KMS-11 (cell line): ENCODE measurements around the gene ATP13A1.

Source experiments
- H2AFZ ChIP-seq: fragments of 200-600 bp; sonication (generic); 2 replicates; pipeline ENCODE4 v1.6.1; 2016; ENCODE audit warnings: antibody characterized with exemption, mixed run types, low read depth
- H3K27ac ChIP-seq: fragments of 200-600 bp; sonication (generic); 2 replicates; pipeline ENCODE4 v1.6.1; 2016; ENCODE audit warnings: mild to moderate bottlenecking, mixed run types
- H3K27me3 ChIP-seq: fragments of 200-600 bp; sonication (generic); 2 replicates; pipeline ENCODE4 v1.6.1; 2017; ENCODE audit warnings: mild to moderate bottlenecking, low read depth, mixed run types, moderate library complexity; ENCODE audit not compliant: insufficient read depth
- H3K36me3 ChIP-seq: fragments of 200-600 bp; sonication (generic); 2 replicates; pipeline ENCODE4 v1.6.1; 2017; ENCODE audit warnings: mild to moderate bottlenecking, mixed run types; ENCODE audit not compliant: insufficient read depth
- H3K4me1 ChIP-seq: fragments of 200-600 bp; sonication (generic); 2 replicates; pipeline ENCODE4 v1.6.1; 2016; ENCODE audit warnings: mild to moderate bottlenecking, low read depth, mixed run types; ENCODE audit not compliant: poor library complexity, severe bottlenecking
- H3K4me2 ChIP-seq: fragments of 200-600 bp; sonication (generic); 2 replicates; pipeline ENCODE4 v1.7.0; 2016; ENCODE audit warnings: mild to moderate bottlenecking, mixed run types
- H3K4me3 ChIP-seq: fragments of 200-600 bp; sonication (generic); IDR thresholded peaks from 2 replicates; pipeline ENCODE4 v1.6.1; 2017; ENCODE audit warnings: low read depth, low read length, mixed read lengths; ENCODE audit not compliant: insufficient read depth
- H3K79me2 ChIP-seq: fragments of 200-600 bp; sonication (generic); 2 replicates; pipeline ENCODE4 v1.6.1; 2016; ENCODE audit warnings: low read depth, mixed run types; ENCODE audit not compliant: insufficient read depth
- H3K9ac ChIP-seq: fragments of 200-600 bp; sonication (generic); 2 replicates; pipeline ENCODE4 v1.6.1; 2016; ENCODE audit warnings: mild to moderate bottlenecking, mixed run types
- H4K20me1 ChIP-seq: fragments of 200-600 bp; sonication (generic); 2 replicates; pipeline ENCODE4 v1.6.1; 2016; ENCODE audit warnings: mild to moderate bottlenecking, mixed run types; ENCODE audit not compliant: insufficient read depth
- CTCF ChIP-seq: fragments of 200-600 bp; sonication (generic); conservative IDR thresholded peaks from 2 replicates; pipeline ENCODE4 v1.6.1; 2017; ENCODE audit warnings: low read depth, mild to moderate bottlenecking, antibody characterized with exemption, low read length, moderate library complexity, mixed read lengths

Gene ATP13A1

GRCh38 chr19:19631346-19631745 lies 32.1 kb downstream of the ATP13A1 start:
- Histone ChIP-seq H3K4me3 (no peak overlapping the region), H3K4me1 (no peaks in the 10 kb centered on the region), H2AFZ (no peak overlapping the region), H3K27me3 (no peaks in the 10 kb centered on the region), H3K27ac (no peak overlapping the region), H3K36me3 (no peaks in the 10 kb centered on the region), H3K79me2 (no peaks in the 10 kb centered on the region), H4K20me1 (no peaks in the 10 kb centered on the region), H3K4me2 (no peak overlapping the region), H3K9ac (no peak overlapping the region)
- TF ChIP-seq CTCF: no peak

- Histone ChIP-seq H4K20me1 (no peaks in the 10 kb centered on the region), H2AFZ (no peak overlapping the region), H3K36me3 (no peaks in the 10 kb centered on the region), H3K9ac (no peak overlapping the region), H3K79me2 (no peaks in the 10 kb centered on the region), H3K4me3 (no peak overlapping the region), H3K4me2 (no peak overlapping the region), H3K27me3 (no peaks in the 10 kb centered on the region), H3K4me1 (no peaks in the 10 kb centered on the region), H3K27ac (no peak overlapping the region)
- TF ChIP-seq CTCF: no peak
Observed at GRCh38 chr19:19630426-19630825, 33.0 kb downstream of the ATP13A1 start.

GRCh38 chr19:19630062-19630414 lies 33.4 kb downstream of the ATP13A1 start:
- H2AFZ ChIP-seq: no peak overlapping the region
- no peak overlapping the region for H3K4me2 ChIP-seq
- H3K36me3 ChIP-seq: no peaks in the 10 kb centered on the region
- no peak overlapping the region for H3K27ac ChIP-seq
- no peaks in the 10 kb centered on the region for H4K20me1 ChIP-seq
- no peaks in the 10 kb centered on the region for H3K4me1 ChIP-seq
- no peaks in the 10 kb centered on the region for H3K79me2 ChIP-seq
- no peak overlapping the region for H3K4me3 ChIP-seq
- no peak overlapping the region for H3K9ac ChIP-seq
- no peaks in the 10 kb centered on the region for H3K27me3 ChIP-seq
- TF ChIP-seq CTCF: no peak

GRCh38 chr19:19628501-19629134 lies 34.9 kb downstream of the ATP13A1 start:
- Histone ChIP-seq H3K27ac (no peak overlapping the region), H3K4me3 (no peak overlapping the region), H3K36me3 (no peaks in the 10 kb centered on the region), H4K20me1 (no peaks in the 10 kb centered on the region), H3K4me1 (no peaks in the 10 kb centered on the region), H3K27me3 (no peaks in the 10 kb centered on the region), H3K4me2 (no peak overlapping the region), H2AFZ (no peak overlapping the region), H3K9ac (no peak overlapping the region), H3K79me2 (no peaks in the 10 kb centered on the region)
- no peak for TF ChIP-seq CTCF
